SK-N-DZ (cell line): ENCODE measurements around the gene PPP3CA.
"Not testable (repeated sequence)": the region's sequence is repeated elsewhere in the genome, so short reads cannot be mapped to it uniquely, and the experiment has no call there.

Source experiments
- DNase-seq: peaks from one replicate; pipeline ENCODE4 v3.0.0-alpha.2; 2015; ENCODE audit warnings: low spot score

Gene PPP3CA

DNA sequence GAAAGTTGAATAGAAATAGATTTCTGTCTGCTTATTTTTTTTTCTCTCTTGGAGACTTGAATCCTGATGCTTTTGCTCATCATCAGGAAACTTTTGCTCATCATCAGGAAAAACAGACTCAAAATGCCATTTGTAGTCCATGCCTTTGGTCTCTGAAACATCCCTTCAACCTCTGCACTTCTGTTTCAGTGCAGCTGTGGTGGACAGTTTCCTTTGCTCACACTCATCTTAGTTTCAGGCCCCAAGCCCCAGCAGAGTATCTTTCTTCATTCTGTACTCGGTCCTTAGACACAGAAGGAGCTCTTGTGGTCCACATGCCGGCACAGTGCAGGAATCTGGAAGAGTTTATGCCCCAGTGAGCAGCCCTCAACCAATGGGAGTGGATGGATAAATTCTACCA is 337.9 kb downstream of the PPP3CA start:
- no peak for DNase-seq

DNA sequence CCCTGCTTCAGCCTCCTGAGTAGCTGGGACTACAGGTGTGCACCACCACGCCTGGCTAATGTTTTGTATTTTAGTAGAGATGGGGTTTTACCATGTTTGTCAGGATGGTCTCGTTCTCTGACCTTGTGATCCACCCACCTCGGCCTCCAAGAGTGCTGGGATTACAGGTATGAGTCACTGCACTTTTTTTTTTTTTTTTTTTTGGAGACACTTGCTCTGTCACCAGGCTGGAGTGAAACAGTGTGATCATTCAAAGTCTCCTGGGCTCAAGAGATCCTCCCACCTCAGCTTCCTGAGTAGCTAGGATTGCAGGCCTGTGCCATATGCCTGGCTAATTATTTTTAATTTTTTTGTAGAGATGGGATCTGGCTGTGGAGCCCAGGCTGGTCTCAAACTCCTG is 338.8 kb downstream of the PPP3CA start:
- no peak for DNase-seq

DNA sequence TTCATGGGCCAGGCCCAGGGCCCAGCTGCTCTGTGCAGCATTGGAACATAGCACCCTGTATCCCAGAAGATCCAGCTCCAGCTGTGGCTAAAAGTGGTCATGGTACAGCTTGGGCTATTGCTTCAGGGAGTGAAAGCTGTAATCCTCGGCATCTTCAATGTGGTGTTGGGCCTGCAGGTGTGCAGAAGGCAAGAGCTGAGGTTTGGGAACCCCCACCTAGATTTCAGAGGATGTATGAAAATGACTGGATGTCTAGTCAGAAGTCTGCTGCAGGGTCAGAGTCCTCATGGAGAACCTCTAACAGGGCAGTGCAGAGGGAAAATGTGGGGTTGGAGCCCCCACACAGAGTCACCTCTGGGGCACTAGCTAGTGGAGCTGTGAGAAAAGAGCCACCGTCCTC is 341.7 kb downstream of the PPP3CA start:
- DNase-seq = no peak

DNA sequence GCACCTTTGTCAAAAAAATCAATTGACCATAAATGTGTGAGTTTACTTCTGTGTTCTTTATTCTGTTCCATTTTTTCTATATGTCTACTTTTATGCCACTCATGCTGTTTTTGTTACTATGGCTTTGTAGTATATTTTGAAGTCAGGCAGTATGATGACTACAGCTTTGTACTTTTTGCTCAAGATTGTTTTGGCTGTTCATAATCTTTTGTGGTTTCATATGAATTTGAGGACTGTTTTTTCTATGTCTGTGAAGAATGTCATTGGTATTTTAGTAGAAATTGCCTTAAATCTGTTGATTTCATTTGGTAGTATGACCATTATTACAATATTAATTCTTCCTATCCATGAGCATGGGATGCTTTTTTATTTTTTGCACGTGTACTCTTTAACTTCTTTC is 346.8 kb downstream of the PPP3CA start:
- DNase-seq = no peak

DNA sequence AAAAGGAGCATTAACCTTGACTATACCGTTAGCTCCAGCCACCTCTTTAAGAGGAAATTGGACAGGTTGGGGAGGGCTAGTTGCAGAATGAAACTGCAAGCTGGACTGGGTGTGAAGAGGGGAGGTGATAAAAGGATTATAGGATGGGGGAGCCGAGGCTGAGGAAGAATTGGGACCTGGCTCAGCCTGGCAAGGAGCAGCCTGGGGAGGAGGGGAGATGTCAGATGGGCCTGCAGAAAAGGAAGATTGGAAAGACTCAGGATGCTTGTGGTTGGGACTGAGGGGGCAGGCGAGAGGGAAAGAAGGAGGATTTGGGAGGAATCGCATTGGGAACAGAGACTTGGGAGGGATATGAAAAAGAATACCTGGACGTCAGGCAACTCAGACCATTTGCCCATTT is 351.7 kb downstream of the PPP3CA start:
- no peak for DNase-seq

- DNase-seq = not testable (repeated sequence)
These were observed 352.3 kb downstream of the PPP3CA start for GRCh38 chr4:100995002-100995401.

- DNase-seq = not testable (repeated sequence)
These were observed 355.8 kb downstream of the PPP3CA start for GRCh38 chr4:100991332-100992069.

GRCh38 chr4:100989401-100989800 is 357.9 kb downstream of the PPP3CA start:
- no peak for DNase-seq

GRCh38 chr4:100988876-100989275 is 358.4 kb downstream of the PPP3CA start:
- no peak for DNase-seq

DNA sequence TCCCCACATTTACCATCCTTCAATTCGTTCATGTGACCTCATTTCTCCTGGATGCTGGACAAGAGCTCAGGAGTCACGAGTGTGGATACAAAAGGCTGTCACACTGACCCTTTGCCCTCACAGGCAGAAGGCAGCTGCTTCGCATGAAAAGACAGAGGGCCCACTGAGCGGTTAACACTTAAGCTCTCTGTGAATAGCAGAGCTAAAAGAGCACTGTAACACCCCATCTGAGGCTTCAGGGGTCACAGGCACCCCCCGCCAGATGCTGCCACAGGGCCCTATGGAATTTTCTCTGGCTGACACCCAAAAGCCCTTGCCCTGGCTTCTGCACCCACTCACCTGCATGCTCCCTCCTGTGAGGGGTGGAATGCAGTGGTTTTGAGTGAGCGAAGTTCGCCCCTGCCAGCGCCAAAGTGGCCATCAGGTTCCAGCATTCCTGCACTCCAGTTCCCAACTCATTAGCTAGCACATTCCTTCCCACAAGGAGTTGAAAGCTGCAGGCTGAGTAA is 360.9 kb downstream of the PPP3CA start:
- no peak for DNase-seq

DNA sequence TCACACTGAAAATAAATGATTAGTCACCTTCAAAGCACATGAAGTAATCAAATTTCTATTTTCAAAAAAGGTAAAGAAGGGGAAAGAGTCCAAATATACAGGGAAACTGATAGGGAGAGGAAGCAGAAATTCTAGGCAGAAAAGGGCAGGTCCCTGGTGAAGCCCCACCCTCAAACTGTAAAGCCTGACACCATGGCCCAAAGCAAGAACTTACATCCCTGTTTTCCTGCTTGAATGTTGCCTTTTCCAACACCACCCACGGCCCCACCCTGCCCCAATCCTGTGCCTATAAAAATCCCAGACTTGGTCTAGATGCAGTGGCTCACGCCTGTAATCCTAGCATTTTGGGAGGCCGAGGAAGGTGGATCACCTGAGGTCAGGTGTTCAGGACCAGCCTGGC is 361.8 kb downstream of the PPP3CA start:
- DNase-seq = no peak

DNA sequence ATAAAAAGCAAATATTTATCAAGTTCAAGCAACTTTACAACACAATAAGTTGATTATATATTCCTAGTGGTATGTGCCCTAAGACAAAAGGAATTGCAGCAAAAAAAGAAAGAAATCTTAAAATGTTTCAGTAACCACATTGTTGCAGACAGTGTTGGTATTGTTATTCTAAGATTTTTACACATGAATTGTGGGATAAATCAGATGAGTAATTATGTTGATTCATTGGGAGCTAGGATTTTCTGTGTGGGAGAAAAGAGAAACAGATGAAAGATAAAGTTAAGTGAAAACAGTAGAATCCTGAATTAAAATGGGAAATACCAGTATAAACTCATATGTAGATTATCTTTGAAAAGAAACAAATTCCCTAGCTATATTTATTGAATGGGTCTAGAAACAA is 362.4 kb downstream of the PPP3CA start:
- no peak for DNase-seq

DNA sequence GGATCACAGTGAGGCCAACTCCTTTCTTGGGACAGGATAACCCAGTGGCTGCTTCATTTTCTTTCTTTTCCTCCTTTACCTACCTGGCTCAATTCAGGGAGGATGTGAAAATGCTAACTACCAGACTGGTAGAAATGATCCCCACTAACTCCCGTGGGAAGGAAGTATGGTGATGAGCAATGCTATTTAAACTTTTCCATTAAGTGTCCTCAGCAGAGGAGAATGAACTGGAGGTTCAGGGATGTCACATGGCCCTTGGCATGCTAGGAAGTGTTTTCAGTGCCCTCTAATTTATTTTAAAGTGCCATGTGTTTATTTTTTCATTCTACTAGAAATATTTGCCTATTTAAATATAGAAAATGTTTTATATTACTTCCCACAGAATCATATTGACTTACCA is 363.9 kb downstream of the PPP3CA start:
- DNase-seq = no peak

DNA sequence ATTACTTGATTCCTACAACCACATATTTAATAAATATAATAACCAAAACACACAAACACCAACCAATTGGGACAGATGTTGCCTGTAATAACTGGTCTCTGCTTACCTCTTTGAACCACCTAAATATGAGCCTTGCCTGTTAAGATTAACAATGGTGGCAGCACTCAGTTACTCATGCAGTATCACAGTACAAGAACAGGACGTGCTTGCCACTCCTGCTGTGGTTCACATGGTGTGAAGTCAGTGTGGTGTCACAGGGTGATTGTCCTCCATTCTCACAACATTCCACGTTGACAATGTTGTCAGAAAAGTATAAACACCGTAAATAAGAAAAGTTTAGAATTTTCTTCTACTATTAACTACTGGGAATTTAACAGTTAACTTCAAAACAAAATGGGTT is 365.0 kb downstream of the PPP3CA start:
- no peak for DNase-seq

DNA sequence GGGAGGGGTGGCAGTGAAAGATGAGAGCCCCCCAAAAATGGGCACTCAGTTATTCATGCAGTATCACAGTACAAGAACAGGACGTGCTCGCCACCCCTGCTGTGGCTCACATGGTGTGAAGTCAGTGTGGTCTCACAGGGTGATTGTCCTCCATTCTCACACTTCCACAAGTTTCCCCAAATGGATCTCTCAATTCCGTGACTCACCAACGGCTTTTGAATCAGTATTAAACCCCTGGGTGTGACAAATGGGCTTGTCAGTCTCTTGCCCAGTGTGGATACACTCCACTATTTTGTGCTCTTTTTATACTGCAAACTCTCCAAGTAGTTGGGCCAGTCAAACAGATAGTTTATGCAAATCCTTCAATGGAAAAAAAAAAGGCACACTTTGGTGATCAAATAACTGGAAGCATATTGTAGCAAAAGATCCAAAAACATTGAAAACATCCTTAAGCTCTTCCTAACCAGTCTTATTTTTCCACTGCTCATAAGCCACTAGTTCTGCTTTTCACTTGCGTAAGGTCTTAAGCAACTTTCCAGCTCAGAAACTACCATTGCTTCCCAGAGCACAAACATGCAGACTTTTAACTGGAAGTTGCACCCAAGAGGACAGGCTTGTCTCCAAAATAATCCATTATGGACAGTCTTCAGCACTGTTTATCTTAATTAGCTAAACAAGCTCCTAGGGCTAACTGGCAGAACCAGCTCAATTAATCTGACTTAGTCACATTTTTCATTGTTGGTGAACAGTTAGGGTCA is 365.7 kb downstream of the PPP3CA start:
- no peak for DNase-seq

DNA sequence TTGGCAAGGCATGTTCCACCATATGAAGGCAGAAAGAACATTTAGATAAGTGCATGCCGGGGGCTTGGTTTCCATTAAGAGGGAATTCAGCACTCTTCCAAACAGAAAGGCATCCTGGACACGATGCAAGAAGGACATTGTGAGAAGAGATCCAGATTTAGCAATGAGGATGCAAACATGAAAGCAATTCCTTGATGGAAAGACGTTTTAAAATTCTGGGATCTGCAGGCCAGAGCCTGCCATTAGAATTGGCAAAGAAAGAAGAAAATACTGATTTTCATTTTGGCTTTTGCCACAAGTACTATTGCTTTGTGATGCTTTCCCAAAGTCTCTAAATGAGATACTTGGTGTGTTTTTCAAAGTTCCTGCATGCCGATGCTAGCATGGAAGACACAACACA is 367.6 kb downstream of the PPP3CA start:
- DNase-seq = no peak

GRCh38 chr4:100977746-100978397 is 369.5 kb downstream of the PPP3CA start:
- DNase-seq = peak; percentile 16

- no peak for DNase-seq
These were observed 370.1 kb downstream of the PPP3CA start for GRCh38 chr4:100977274-100977673.
